Measurements from ENCODE around the gene GPR78. TPM values are rescaled to one million over a fixed set of nuclear protein-coding genes. Genes with fewer than 3 reads are reported as not detected.
A peak's percentile ranks its signal among the peaks of the same experiment; 100 is the strongest.

GPR78 gene
- polyA plus RNA-seq, 3 donors, result not detected

GRCh38 chr4:8581094-8581861 lies 1.1 kb downstream of the GPR78 start:
- no peaks in the 10 kb centered on the region for H3K9me3 ChIP-seq (replicated peaks in 1 of 2; ENCODE audit: control insufficient read depth in 1 of 2, insufficient read depth in 1 of 2, low read length in 2 of 2)
- H4K20me1 ChIP-seq (ENCODE audit: insufficient read depth, low read length), result no peaks in the 10 kb centered on the region
- H3K4me3 Mint-ChIP-seq, result peak overlapping the region in 1 of 2 donors; percentile 30
- no peak overlapping the region for H2AFZ ChIP-seq (ENCODE audit: insufficient read depth, low read depth, low read length, poor library complexity, severe bottlenecking)
- H3K4me1 ChIP-seq (ENCODE audit: control insufficient read depth in 1 of 2, insufficient read depth in 2 of 2, low read length in 2 of 2), result no peaks in the 10 kb centered on the region
- no peak overlapping the region for H3K27ac ChIP-seq (ENCODE audit: low read depth in 1 of 2, low read length in 2 of 2)
- WGBS (ENCODE audit: insufficient coverage), result 59% methylated on average over 66 of the region's 66 CpGs
- no peaks in the 10 kb centered on the region for H3K36me3 ChIP-seq (replicated peaks in 1 of 2; ENCODE audit: control insufficient read depth in 1 of 2, insufficient read depth in 2 of 2, low read length in 2 of 2)
- H3K79me2 ChIP-seq (ENCODE audit: insufficient read depth, low read length), result no peaks in the 10 kb centered on the region
- H3K4me2 ChIP-seq (replicated peaks; ENCODE audit: extremely low read depth, low read length, poor library complexity, severe bottlenecking), result no peak overlapping the region
- no peak overlapping the region for H3K27ac Mint-ChIP-seq
- no peak for TF ChIP-seq CTCF (IDR thresholded peaks at IDR 0.05)
- H3K4me1 Mint-ChIP-seq, result no peaks in the 10 kb centered on the region
- no peak overlapping the region for H3K9ac ChIP-seq (ENCODE audit: insufficient read depth, low read length, poor library complexity, severe bottlenecking)
- intact Hi-C loops (cut with micrococcal nuclease), result no loop called here
- H3K27me3 ChIP-seq (ENCODE audit: control insufficient read depth in 2 of 2, insufficient read depth in 2 of 2, low read length in 2 of 2), result peaks cover 0 to 6% of the 10 kb centered on the region in 2 donors
- peaks cover 0 to 2% (median 0%) of the 10 kb centered on the region in 7 donors for H3K9me3 Mint-ChIP-seq
- DNase-seq, result no peak
- no peak overlapping the region for H3K4me3 ChIP-seq (replicated peaks in 1 of 3; ENCODE audit: low read depth in 2 of 3, low read length in 3 of 3)
- peaks cover 0 to 22% (median 14%) of the 10 kb centered on the region in 3 donors for H3K27me3 Mint-ChIP-seq (ENCODE audit: low read depth in 3 of 3)
- H3K36me3 Mint-ChIP-seq, result no peaks in the 10 kb centered on the region

GRCh38 chr4:8582016-8582415 lies 1.8 kb downstream of the GPR78 start:
- Histone ChIP-seq H3K79me2 (ENCODE audit: insufficient read depth, low read length) (no peaks in the 10 kb centered on the region), H3K4me2 (replicated peaks; ENCODE audit: extremely low read depth, low read length, poor library complexity, severe bottlenecking) (no peak overlapping the region), H3K4me1 (ENCODE audit: control insufficient read depth in 1 of 2, insufficient read depth in 2 of 2, low read length in 2 of 2) (no peaks in the 10 kb centered on the region), H3K4me3 (replicated peaks in 1 of 3; ENCODE audit: low read depth in 2 of 3, low read length in 3 of 3) (no peak overlapping the region), H3K27me3 (ENCODE audit: control insufficient read depth in 2 of 2, insufficient read depth in 2 of 2, low read length in 2 of 2) (peaks cover 0 to 6% of the 10 kb centered on the region in 2 donors), H3K9me3 (replicated peaks in 1 of 2; ENCODE audit: control insufficient read depth in 1 of 2, insufficient read depth in 1 of 2, low read length in 2 of 2) (no peaks in the 10 kb centered on the region), H3K36me3 (replicated peaks in 1 of 2; ENCODE audit: control insufficient read depth in 1 of 2, insufficient read depth in 2 of 2, low read length in 2 of 2) (no peaks in the 10 kb centered on the region), H3K9ac (ENCODE audit: insufficient read depth, low read length, poor library complexity, severe bottlenecking) (no peak overlapping the region), H2AFZ (ENCODE audit: insufficient read depth, low read depth, low read length, poor library complexity, severe bottlenecking) (no peak overlapping the region), H4K20me1 (ENCODE audit: insufficient read depth, low read length) (no peaks in the 10 kb centered on the region), H3K27ac (ENCODE audit: low read depth in 1 of 2, low read length in 2 of 2) (no peak overlapping the region)
- DNase-seq, result no peak
- WGBS (ENCODE audit: insufficient coverage), result 80% methylated on average over 1 of the region's 2 CpGs
- Mint-ChIP-seq H3K27ac (no peak overlapping the region), H3K9me3 (peaks cover 0 to 2% (median 0%) of the 10 kb centered on the region in 7 donors), H3K4me3 (no peak overlapping the region), H3K27me3 (ENCODE audit: low read depth in 3 of 3) (peaks cover 2 to 21% (median 16%) of the 10 kb centered on the region in 3 donors), H3K4me1 (no peaks in the 10 kb centered on the region), H3K36me3 (no peaks in the 10 kb centered on the region)
- TF ChIP-seq CTCF (IDR thresholded peaks at IDR 0.05), result no peak
- intact Hi-C loops (cut with micrococcal nuclease), result no loop called here
